Heart left ventricle (tissue), 16 donors: ENCODE measurements around the gene CCDC88B. TPM values are rescaled to one million over a fixed set of nuclear protein-coding genes. Genes with fewer than 3 reads are reported as not detected.

ENCODE experiments used
- ATAC-seq, 4 donors: fragments of 200-7000 bp; cut with Tn5 transposase; one replicate each; pipeline ENCODE4 v1.9.1; 2020 to 2022; ENCODE audit warnings: moderate library complexity in 4 of 4, mild to moderate bottlenecking in 3 of 4, moderate number of reproducible peaks in 1 of 4
- DNase-seq, 5 donors: peaks; one replicate each; pipeline ENCODE4 v3.0.0-alpha.2; 2020
- H3K27ac ChIP-seq, 12 donors: fragments of 200-600 bp; sonication (generic) in 4 of 12; one replicate each; pipeline versions ENCODE4 v1.5.0 to v1.8.0; 2016 to 2022; ENCODE audit warnings: mild to moderate bottlenecking in 2 of 12
- H3K27me3 ChIP-seq, 9 donors: fragments of 200-600 bp; sonication (generic) in 2 of 9; one replicate each; pipeline versions ENCODE4 v1.5.1 to v1.8.0; 2016 to 2022; ENCODE audit warnings: mild to moderate bottlenecking in 3 of 9
- H3K36me3 ChIP-seq, 9 donors: fragments of 200-600 bp; sonication (generic) in 2 of 9; one replicate each; pipeline versions ENCODE4 v1.5.0 to v1.8.0; 2018 to 2022; ENCODE audit warnings: mild to moderate bottlenecking in 2 of 9
- H3K4me1 ChIP-seq, 12 donors: fragments of 200-600 bp; sonication (generic) in 4 of 12; one replicate each; pipeline versions ENCODE4 v1.5.0 to v1.8.0; 2016 to 2022; ENCODE audit warnings: mild to moderate bottlenecking in 3 of 12
- H3K4me3 ChIP-seq, 12 donors: fragments of 200-600 bp; sonication (generic) in 4 of 12; one replicate each; pipeline versions ENCODE4 v1.5.0 to v1.8.0; 2017 to 2022; ENCODE audit warnings: mild to moderate bottlenecking in 9 of 12, moderate library complexity in 4 of 12
- H3K9me3 ChIP-seq, 12 donors: fragments of 200-600 bp; sonication (generic) in 4 of 12; one replicate each; pipeline versions ENCODE4 v1.5.0 to v1.8.0; 2016 to 2022; ENCODE audit warnings: mild to moderate bottlenecking in 1 of 12
- POLR2A ChIP-seq, 2 donors: fragments of 450-650 bp; IDR thresholded peaks; one replicate each; pipeline ENCODE4 v1.6.1; 2017; ENCODE audit warnings: antibody characterized with exemption in 2 of 2, mild to moderate bottlenecking in 2 of 2, moderate library complexity in 2 of 2
- WGBS, 4 donors: extraction: QIAGEN DNeasy Blood & Tissue Kit in 2 of 4; methylation state at CpG; one replicate each; pipeline versions ENCODE4 v1.1.5 to v1.1.7; 2013 to 2018; 5-methylcytosine and 5-hydroxymethylcytosine counted together
- intact Hi-C, 10 donors: fragments of 100-400 bp; cut with DNase I; formaldehyde crosslinking; loops; one replicate each; pipeline versions ENCODE4 v1.11.1 to v1.14.2; 2022
- polyA plus RNA-seq, 2 donors: library from polyadenylated mRNA; stranded (reverse); fragments of 200-250 nt; gene quantifications; one replicate each; pipeline ENCODE4 v1.2.3, GENCODE V29; 2013
- total RNA-seq, 9 donors: library from RNA; depleted of rRNA in 2 of 9; stranded (reverse); fragments of >200 nt in 2 of 9; fragmentation: NEBNext Ultra II Directional in 3 of 9; extraction: Animal tissue kit (Norgen Biotek cat#: 25700) in 3 of 9; gene quantifications; one replicate each; pipeline versions ENCODE4 v1.1.0 to v1.2.4, GENCODE V29; 2016 to 2023
- TF ChIP-seq, protein P1 (sequence below), 12 donors: fragments of 200-600 bp; sonication (generic) in 4 of 12; IDR thresholded peaks; one replicate each; pipeline versions ENCODE4 v1.5.0 to v1.8.0; 2018 to 2022; ENCODE audit warnings: antibody characterized with exemption in 12 of 12, mild to moderate bottlenecking in 5 of 12
- donor health status: ischemic (EF 13 %, LVEDD 7.1; RV severe dilation, severe dysfunction).
- donor health status: healthy with polysubstance abuse.
- donor health status: DM: no; HTN: yes; CAD: no.
- donor health status: DM: no; HTN: no; CAD: no.
- donor health status: ischemic (EF 25% LVEDD 6.9; RV normal size, moderate dysfunction).
- donor health status: ischemic (EF 25% LVEDD 5.7; RV mildly dilated, moderate dysfunction).
- donor health status: healthy.
- donor health status: DM: yes; HTN: yes; CAD: no.
- donor health status: ischemic (EF 35%, LVEDD 5.7; RV mildly dilated, moderate dysfunction).
- donor health status: nonischemic (EF 11% LVEDD 7.7; RV severe dilation, severe dysfunction).
- donor health status: DM: yes; HTN: yes; CAD: no.
- donor health status: PGD.
- donor health status: ischemic (EF 29% LVEDD 5.4; RV normal size, mild dysfunction).
- donor health status: nonischemic (EF 23%, LVEDD 6.1; RV moderate dilation, normal function).

The CCDC88B gene
- total and polyA plus RNA-seq, 11 donors: 4.1 to 24.0 (median 8.1) TPM

DNA sequence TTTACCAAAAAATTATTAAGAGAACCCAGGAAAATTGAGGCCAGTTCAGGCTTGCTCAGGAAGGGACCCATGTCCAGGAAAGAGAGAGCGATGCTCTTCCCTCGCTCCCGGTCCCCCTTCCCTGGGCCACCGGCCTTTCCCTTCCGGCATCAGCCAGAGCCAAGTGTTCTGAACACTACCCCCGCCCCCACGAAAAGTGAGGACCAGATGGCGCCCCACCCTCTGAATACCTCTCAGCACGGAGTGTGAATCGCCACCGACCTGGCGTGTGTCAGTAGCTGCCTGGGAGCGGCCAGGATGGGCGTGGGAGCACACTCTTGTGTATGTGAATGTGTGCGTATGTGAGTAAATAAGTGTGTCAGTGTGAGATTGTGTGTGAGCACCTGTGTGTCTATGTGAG, 39.2 kb downstream of the CCDC88B start:
- H3K27ac ChIP-seq: no peak overlapping the region
- intact Hi-C loops: no loop called here
- no peaks in the 10 kb centered on the region for H3K36me3 ChIP-seq
- WGBS, 4 donors: 68 to 76% (median 74%) methylated on average over 12 to 15 of the region's 15 CpGs
- H3K4me3 ChIP-seq: no peak overlapping the region
- ATAC-seq (no peak), DNase-seq (no peak)
- no peaks in the 10 kb centered on the region for H3K9me3 ChIP-seq
- TF ChIP-seq, protein P1, sequence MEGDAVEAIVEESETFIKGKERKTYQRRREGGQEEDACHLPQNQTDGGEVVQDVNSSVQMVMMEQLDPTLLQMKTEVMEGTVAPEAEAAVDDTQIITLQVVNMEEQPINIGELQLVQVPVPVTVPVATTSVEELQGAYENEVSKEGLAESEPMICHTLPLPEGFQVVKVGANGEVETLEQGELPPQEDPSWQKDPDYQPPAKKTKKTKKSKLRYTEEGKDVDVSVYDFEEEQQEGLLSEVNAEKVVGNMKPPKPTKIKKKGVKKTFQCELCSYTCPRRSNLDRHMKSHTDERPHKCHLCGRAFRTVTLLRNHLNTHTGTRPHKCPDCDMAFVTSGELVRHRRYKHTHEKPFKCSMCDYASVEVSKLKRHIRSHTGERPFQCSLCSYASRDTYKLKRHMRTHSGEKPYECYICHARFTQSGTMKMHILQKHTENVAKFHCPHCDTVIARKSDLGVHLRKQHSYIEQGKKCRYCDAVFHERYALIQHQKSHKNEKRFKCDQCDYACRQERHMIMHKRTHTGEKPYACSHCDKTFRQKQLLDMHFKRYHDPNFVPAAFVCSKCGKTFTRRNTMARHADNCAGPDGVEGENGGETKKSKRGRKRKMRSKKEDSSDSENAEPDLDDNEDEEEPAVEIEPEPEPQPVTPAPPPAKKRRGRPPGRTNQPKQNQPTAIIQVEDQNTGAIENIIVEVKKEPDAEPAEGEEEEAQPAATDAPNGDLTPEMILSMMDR (IDR thresholded peaks at IDR 0.05): no peak
- TF ChIP-seq POLR2A (IDR thresholded peaks at IDR 0.05): no peak
- H3K27me3 ChIP-seq: no peaks in the 10 kb centered on the region
- H3K4me1 ChIP-seq: peaks cover 0 to 14% (median 6%) of the 10 kb centered on the region in 12 donors

GRCh38 chr11:64379817-64380709, 40.1 kb downstream of the CCDC88B start:
- TF ChIP-seq, protein P1 (IDR thresholded peaks at IDR 0.05): no peak
- TF ChIP-seq POLR2A (IDR thresholded peaks at IDR 0.05): no peak
- WGBS, 4 donors: 61 to 65% (median 63%) methylated on average over 35 of the region's 35 CpGs

GRCh38 chr11:64381350-64381749, 41.3 kb downstream of the CCDC88B start:
- WGBS, 4 donors: 74 to 80% (median 78%) methylated on average over 6 of the region's 6 CpGs
- intact Hi-C loops: no loop called here
- ATAC-seq: no peak

More at GRCh38 chr11:64379817-64380709, 40.1 kb downstream of the CCDC88B start:
- no peak overlapping the region for H3K27ac ChIP-seq
- H3K4me1 ChIP-seq: peaks cover 0 to 21% (median 8%) of the 10 kb centered on the region in 12 donors
- ATAC-seq: no peak
- H3K4me3 ChIP-seq: no peak overlapping the region
- H3K27me3 ChIP-seq: no peaks in the 10 kb centered on the region
- intact Hi-C loops: no loop called here
- no peaks in the 10 kb centered on the region for H3K36me3 ChIP-seq
- H3K9me3 ChIP-seq: no peaks in the 10 kb centered on the region
- no peak for DNase-seq

DNA sequence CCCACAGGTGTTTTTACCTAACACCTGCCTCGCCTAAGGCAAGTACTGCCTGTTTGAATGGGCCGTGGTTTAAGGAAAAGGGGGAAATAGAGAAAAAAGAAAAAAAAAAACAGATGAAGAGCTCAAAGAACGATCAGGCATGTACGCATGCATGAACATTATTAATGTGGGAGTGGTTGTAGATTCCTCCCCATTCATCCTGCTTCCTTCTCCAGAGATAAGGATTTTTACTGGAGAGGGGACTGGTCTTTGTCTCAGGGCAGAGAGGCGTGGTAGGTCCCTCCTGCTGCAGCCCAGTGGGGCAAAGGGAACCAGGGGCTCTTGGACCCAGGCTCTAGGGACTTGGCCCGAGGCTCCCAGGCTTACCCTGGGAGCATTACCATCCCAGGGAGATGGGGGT, 42.0 kb downstream of the CCDC88B start:
- WGBS, 4 donors: 68 to 79% (median 69%) methylated on average over 6 of the region's 6 CpGs
- DNase-seq: no peak
- peaks cover 0 to 32% (median 12%) of the 10 kb centered on the region in 12 donors for H3K4me1 ChIP-seq
- no peak overlapping the region for H3K4me3 ChIP-seq
- no peak overlapping the region for H3K27ac ChIP-seq
- intact Hi-C loops: no loop called here
- no peaks in the 10 kb centered on the region for H3K36me3 ChIP-seq
- no peaks in the 10 kb centered on the region for H3K9me3 ChIP-seq
- H3K27me3 ChIP-seq: no peaks in the 10 kb centered on the region
- TF ChIP-seq POLR2A (IDR thresholded peaks at IDR 0.05): no peak
- TF ChIP-seq, protein P1 (IDR thresholded peaks at IDR 0.05): no peak
- ATAC-seq: no peak

More at GRCh38 chr11:64381350-64381749, 41.3 kb downstream of the CCDC88B start:
- H3K9me3 ChIP-seq: no peaks in the 10 kb centered on the region
- H3K27me3 ChIP-seq: no peaks in the 10 kb centered on the region
- H3K27ac ChIP-seq: no peak overlapping the region
- peaks cover 0 to 32% (median 12%) of the 10 kb centered on the region in 12 donors for H3K4me1 ChIP-seq
- no peak for DNase-seq
- H3K4me3 ChIP-seq: no peak overlapping the region
- TF ChIP-seq, protein P1 (IDR thresholded peaks at IDR 0.05): no peak
- no peak for TF ChIP-seq POLR2A (IDR thresholded peaks at IDR 0.05)
- H3K36me3 ChIP-seq: no peaks in the 10 kb centered on the region
